SK-N-SH (cell line): ENCODE data around the gene KCNG3. TPM values are rescaled to one million over a fixed set of nuclear protein-coding genes. Genes with fewer than 3 reads are reported as not detected.

Source experiments
- CTCF ChIA-PET: fragments of 300-600, 350-600 bp; formaldehyde crosslinking; extraction: SDS; loops from one replicate; lab custom pipeline; 2021; lab: Yijun Ruan, JAX
- POLR2A ChIA-PET: fragments of 350-600 bp; sonication (Branson Sonifier 250); formaldehyde crosslinking; extraction: SDS; loops from one replicate; lab custom pipeline; 2020; ENCODE audit warnings: antibody characterized with exemption, inconsistent platforms; lab: Yijun Ruan, JAX
- DNase-seq: peaks from one replicate; pipeline ENCODE4 v3.0.0; 2012
- H2AFZ ChIP-seq: fragments of 200-600 bp; sonication (generic); 2 replicates; pipeline ENCODE4 v1.8.1; 2016; ENCODE audit warnings: antibody characterized with exemption, mild to moderate bottlenecking, low read depth
- H3F3A ChIP-seq: fragments of 200-600 bp; sonication (generic); replicated peaks from 2 replicates; pipeline ENCODE3; 2016; ENCODE audit warnings: antibody characterized with exemption, mild to moderate bottlenecking; ENCODE audit not compliant: insufficient read depth
- H3K27ac ChIP-seq, 2 experiments: fragments of 200-500 bp in 1 of 2; fragments of 200-600 bp in 1 of 2; sonication (Bioruptor generic) in 1 of 2; sonication (generic), shearing (Covaris generic) in 1 of 2; 2 replicates each; pipeline versions ENCODE4 v1.5.1 to v1.6.1; 2014 to 2016; ENCODE audit warnings: low read depth in 2 of 2, inconsistent platforms in 1 of 2, low read length in 1 of 2, mild to moderate bottlenecking in 1 of 2, mixed read lengths in 1 of 2
- H3K27me3 ChIP-seq: fragments of 200-600 bp; sonication (generic), shearing (Covaris generic); 2 replicates; pipeline ENCODE4 v1.6.1; 2016; ENCODE audit warnings: mixed run types; ENCODE audit not compliant: insufficient read depth
- H3K36me3 ChIP-seq, 2 experiments: fragments of 200-500 bp in 1 of 2; fragments of 200-600 bp in 1 of 2; sonication (Bioruptor generic) in 1 of 2; sonication (generic) in 1 of 2; replicated peaks in 1 of 2; 2 replicates each; pipeline versions ENCODE3 to v1.5.1; 2014 to 2016; ENCODE audit warnings: low read length in 1 of 2, mild to moderate bottlenecking in 1 of 2; ENCODE audit not compliant: insufficient read depth in 2 of 2, control insufficient read depth in 1 of 2
- H3K4me1 ChIP-seq, 2 experiments: fragments of 200-500 bp in 1 of 2; fragments of 200-600 bp in 1 of 2; sonication (Bioruptor generic) in 1 of 2; sonication (generic), shearing (Covaris generic) in 1 of 2; 2 replicates each; pipeline versions ENCODE4 v1.5.1 to v1.6.1; 2014 to 2016; ENCODE audit warnings: low read depth in 1 of 2, low read length in 1 of 2, mixed run types in 1 of 2; ENCODE audit not compliant: insufficient read depth in 2 of 2, control insufficient read depth in 1 of 2
- H3K4me2 ChIP-seq: fragments of 200-600 bp; sonication (generic), shearing (Covaris generic); 2 replicates; pipeline ENCODE4 v1.6.1; 2017; ENCODE audit warnings: mixed run types
- H3K4me3 ChIP-seq, 2 experiments: fragments of 200-500 bp in 1 of 2; fragments of 200-600 bp in 1 of 2; sonication (Bioruptor generic) in 1 of 2; sonication (generic), shearing (Covaris generic) in 1 of 2; 2 replicates each; pipeline versions ENCODE4 v1.5.1 to v1.8.1; 2014 to 2016; ENCODE audit warnings: low read depth in 2 of 2, inconsistent platforms in 1 of 2, low read length in 1 of 2, mild to moderate bottlenecking in 1 of 2, mixed read lengths in 1 of 2, moderate library complexity in 1 of 2
- H3K79me2 ChIP-seq: fragments of 200-600 bp; sonication (generic); 2 replicates; pipeline ENCODE4 v1.8.1; 2017; ENCODE audit warnings: mild to moderate bottlenecking; ENCODE audit not compliant: insufficient read depth
- H3K9ac ChIP-seq: fragments of 200-600 bp; sonication (generic); 2 replicates; pipeline ENCODE4 v1.6.1; 2017; ENCODE audit warnings: mixed run types
- H3K9me2 ChIP-seq: fragments of 200-600 bp; sonication (generic); 2 replicates; pipeline ENCODE4 v1.6.1; 2017; ENCODE audit warnings: mixed run types
- H3K9me3 ChIP-seq: fragments of 200-600 bp; sonication (generic); 2 replicates; pipeline ENCODE4 v1.6.1; 2017; ENCODE audit warnings: mixed run types, mild to moderate bottlenecking, moderate library complexity
- H4K20me1 ChIP-seq: fragments of 200-600 bp; sonication (generic); 2 replicates; pipeline ENCODE4 v1.6.1; 2017; ENCODE audit warnings: mild to moderate bottlenecking, mixed run types; ENCODE audit not compliant: insufficient read depth
- CHD2 ChIP-seq: fragments of 150-350 bp; IDR thresholded peaks from 2 replicates; pipeline ENCODE4 v1.6.1; 2018; ENCODE audit warnings: low read length; ENCODE audit not compliant: partially characterized antibody
- EZH2phosphoT487 ChIP-seq: fragments of 200-600 bp; sonication (generic); IDR thresholded peaks from 2 replicates; pipeline ENCODE4 v1.6.1; 2017; ENCODE audit warnings: low read depth, mixed run types, mild to moderate bottlenecking, antibody characterized with exemption, moderate library complexity, borderline replicate concordance
- FOXM1 ChIP-seq: IDR thresholded peaks from 2 replicates; pipeline ENCODE4 v1.4.0; 2012; ENCODE audit warnings: low read depth, mild to moderate bottlenecking
- GATA2 ChIP-seq: sonication (generic); formaldehyde crosslinking; IDR thresholded peaks from 2 replicates; pipeline ENCODE4 v1.5.0; 2020; ENCODE audit warnings: mild to moderate bottlenecking, missing genetic modification reagents
- MEF2A ChIP-seq: IDR thresholded peaks from 2 replicates; pipeline ENCODE4 v1.4.0; 2012; ENCODE audit warnings: low read depth, borderline replicate concordance
- MXI1 ChIP-seq: IDR thresholded peaks from 2 replicates; pipeline ENCODE4 v1.6.1; 2012; ENCODE audit warnings: mild to moderate bottlenecking, low read depth, low read length, improper control_type of control experiment
- NFIC ChIP-seq: IDR thresholded peaks from 2 replicates; pipeline ENCODE4 v1.4.0; 2012; ENCODE audit warnings: borderline replicate concordance
- NRF1 ChIP-seq: IDR thresholded peaks from 2 replicates; pipeline ENCODE4 v1.6.1; 2012; ENCODE audit warnings: low read depth, mild to moderate bottlenecking, low read length
- RCOR1 ChIP-seq: fragments of 150-350 bp; IDR thresholded peaks from 2 replicates; pipeline ENCODE4 v1.6.1; 2017; ENCODE audit warnings: antibody characterized with exemption, low read length
- RXRA ChIP-seq: IDR thresholded peaks from 2 replicates; pipeline ENCODE4 v1.4.0; 2012; ENCODE audit warnings: low read depth, mild to moderate bottlenecking, borderline replicate concordance
- SIN3A ChIP-seq: IDR thresholded peaks from 2 replicates; pipeline ENCODE4 v1.6.1; 2012; ENCODE audit warnings: low read depth, mild to moderate bottlenecking, low read length, moderate library complexity, borderline replicate concordance
- SMC3 ChIP-seq: IDR thresholded peaks from 2 replicates; pipeline ENCODE4 v1.6.1; 2012; ENCODE audit warnings: low read depth, low read length, improper control_type of control experiment
- TCF12 ChIP-seq: IDR thresholded peaks from 2 replicates; pipeline ENCODE4 v1.4.0; 2012
- TEAD4 ChIP-seq: IDR thresholded peaks from 2 replicates; pipeline ENCODE4 v1.4.0; 2012; ENCODE audit warnings: mild to moderate bottlenecking, borderline replicate concordance; ENCODE audit not compliant: insufficient read depth
- YY1 ChIP-seq: IDR thresholded peaks from 2 replicates; pipeline ENCODE4 v1.4.0; 2012; ENCODE audit warnings: low read depth, mild to moderate bottlenecking
- WGBS: methylation state at CpG from one replicate; pipeline ENCODE4 v1.1.6; 2017; ENCODE audit warnings: low lambda C conversion rate; 5-methylcytosine and 5-hydroxymethylcytosine counted together
- polyA plus RNA-seq, 3 experiments: library from polyadenylated mRNA; depleted of rRNA; stranded (reverse); fragments of >200 nt; gene quantifications; 2 replicates each; pipeline ENCODE4 v1.2.3, GENCODE V29; 2012
- TF ChIP-seq, protein P1 (sequence below): fragments of 200-600 bp; sonication (generic); IDR thresholded peaks from 2 replicates; pipeline ENCODE4 v1.6.1; 2017; ENCODE audit warnings: antibody characterized with exemption, mild to moderate bottlenecking, moderate library complexity
- TF ChIP-seq, protein P2 (sequence below): IDR thresholded peaks from 2 replicates; pipeline ENCODE4 v1.4.0; 2012; ENCODE audit warnings: low read depth

Gene KCNG3, protein sequence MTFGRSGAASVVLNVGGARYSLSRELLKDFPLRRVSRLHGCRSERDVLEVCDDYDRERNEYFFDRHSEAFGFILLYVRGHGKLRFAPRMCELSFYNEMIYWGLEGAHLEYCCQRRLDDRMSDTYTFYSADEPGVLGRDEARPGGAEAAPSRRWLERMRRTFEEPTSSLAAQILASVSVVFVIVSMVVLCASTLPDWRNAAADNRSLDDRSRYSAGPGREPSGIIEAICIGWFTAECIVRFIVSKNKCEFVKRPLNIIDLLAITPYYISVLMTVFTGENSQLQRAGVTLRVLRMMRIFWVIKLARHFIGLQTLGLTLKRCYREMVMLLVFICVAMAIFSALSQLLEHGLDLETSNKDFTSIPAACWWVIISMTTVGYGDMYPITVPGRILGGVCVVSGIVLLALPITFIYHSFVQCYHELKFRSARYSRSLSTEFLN
- 0.03 and 0.13 TPM in 2 replicates for polyA plus RNA-seq (2012; rRNA removed)
- polyA plus RNA-seq (2012; cell fraction: cytosol; rRNA removed) = 0.06 and 0.09 TPM in 2 replicates
- polyA plus RNA-seq (2012; cell fraction: nucleus; rRNA removed) = 0.02 TPM in 1 of 2 replicates, not detected in the other

DNA sequence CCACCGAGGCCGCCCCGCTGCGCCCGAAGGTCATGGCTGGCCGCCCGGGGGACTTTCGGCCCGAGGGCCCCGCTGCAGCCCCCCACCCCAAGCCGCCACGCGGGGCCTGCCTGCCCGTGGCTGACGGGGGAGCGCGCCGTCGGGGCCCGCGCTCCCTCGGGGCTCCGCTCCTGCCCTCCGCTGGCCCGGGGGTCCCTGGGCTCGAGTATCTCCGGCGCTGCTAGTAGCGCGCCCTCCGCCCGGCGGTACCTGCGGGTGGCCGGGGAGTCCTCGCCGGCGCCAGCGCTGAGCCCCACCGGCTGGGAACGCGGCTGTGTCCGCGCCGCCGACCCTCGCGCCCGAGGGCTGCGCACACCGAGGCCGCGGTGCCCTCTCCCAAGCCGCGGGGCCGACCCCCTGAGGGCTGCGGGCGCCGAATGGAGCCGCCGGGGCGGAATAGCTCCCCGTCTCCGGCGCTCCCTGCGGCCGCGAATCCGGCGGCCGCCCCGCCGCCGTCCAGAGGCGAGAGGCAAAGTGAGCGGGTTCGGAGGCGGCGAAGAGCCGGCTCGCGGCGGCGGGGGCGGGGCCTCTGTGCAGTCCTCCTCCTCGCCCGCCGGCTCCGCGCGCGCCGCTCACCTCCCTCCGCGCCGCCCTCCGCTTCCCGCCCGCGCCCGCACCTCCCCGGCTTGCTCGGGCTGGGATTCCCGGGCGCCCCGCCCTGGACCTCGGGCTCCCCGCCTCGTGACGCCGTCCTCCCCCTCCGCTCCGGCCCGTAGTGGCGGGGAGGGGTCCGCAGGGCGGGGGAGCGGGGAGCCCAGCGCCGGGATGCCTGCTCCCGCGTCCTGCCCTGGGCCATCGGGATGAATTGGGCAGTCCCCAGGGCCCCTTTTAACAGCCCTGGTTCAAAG is at the start of gene KCNG3:
Gene KCNG3 (minus strand): TSS at position 515 of the 887 bp plus-strand sequence. CDS start 481 bp downstream, at position 34.
- DNase-seq = peak; percentile 96

DNA sequence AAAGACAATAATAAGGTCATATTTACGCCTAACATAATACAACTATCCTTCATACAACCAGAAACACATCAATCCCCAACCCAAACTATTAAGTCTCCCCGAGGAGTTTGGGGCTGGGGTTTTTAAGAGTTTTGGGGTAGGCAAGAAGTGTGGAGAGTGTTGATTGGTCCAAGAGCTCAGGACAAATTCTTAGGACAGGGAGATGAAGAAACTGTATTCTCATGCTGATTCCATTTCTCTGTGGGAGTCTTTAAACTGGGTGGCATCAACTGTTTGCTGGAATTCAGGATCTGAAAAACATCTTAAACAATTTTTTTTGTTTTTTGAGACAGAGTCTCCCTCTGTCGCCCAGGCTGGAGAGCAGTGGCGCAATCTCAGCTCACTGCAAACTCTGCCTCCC is 49.1 kb upstream of the KCNG3 start:
- no peak overlapping the region for H3K4me3 ChIP-seq
- H3F3A ChIP-seq = no peaks in the 10 kb centered on the region
- no peak overlapping the region for H3K4me2 ChIP-seq
- no peak for DNase-seq
- TF ChIP-seq NFIC = no peak
- no peak for TF ChIP-seq SMC3
- no peak for TF ChIP-seq SIN3A
- TF ChIP-seq MEF2A = no peak
- no peak for TF ChIP-seq RXRA
- no peak for TF ChIP-seq MXI1
- TF ChIP-seq YY1 = no peak
- TF ChIP-seq FOXM1 = no peak
- TF ChIP-seq, protein P1, sequence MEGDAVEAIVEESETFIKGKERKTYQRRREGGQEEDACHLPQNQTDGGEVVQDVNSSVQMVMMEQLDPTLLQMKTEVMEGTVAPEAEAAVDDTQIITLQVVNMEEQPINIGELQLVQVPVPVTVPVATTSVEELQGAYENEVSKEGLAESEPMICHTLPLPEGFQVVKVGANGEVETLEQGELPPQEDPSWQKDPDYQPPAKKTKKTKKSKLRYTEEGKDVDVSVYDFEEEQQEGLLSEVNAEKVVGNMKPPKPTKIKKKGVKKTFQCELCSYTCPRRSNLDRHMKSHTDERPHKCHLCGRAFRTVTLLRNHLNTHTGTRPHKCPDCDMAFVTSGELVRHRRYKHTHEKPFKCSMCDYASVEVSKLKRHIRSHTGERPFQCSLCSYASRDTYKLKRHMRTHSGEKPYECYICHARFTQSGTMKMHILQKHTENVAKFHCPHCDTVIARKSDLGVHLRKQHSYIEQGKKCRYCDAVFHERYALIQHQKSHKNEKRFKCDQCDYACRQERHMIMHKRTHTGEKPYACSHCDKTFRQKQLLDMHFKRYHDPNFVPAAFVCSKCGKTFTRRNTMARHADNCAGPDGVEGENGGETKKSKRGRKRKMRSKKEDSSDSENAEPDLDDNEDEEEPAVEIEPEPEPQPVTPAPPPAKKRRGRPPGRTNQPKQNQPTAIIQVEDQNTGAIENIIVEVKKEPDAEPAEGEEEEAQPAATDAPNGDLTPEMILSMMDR = no peak
- no peak for TF ChIP-seq TCF12
- TF ChIP-seq GATA2 (CRISPR knock-in tag) = no peak
- TF ChIP-seq NRF1 = no peak
- TF ChIP-seq RCOR1 = no peak
- no peak for TF ChIP-seq TEAD4
- TF ChIP-seq, all 33 proteins: peak for 0
- H2AFZ ChIP-seq = no peak overlapping the region
- peaks cover 0 to 5% of the 10 kb centered on the region in 2 experiments; a peak in 1 of 4 replicates for H3K4me1 ChIP-seq
- H3K36me3 ChIP-seq = no peaks in the 10 kb centered on the region
- no peaks in the 10 kb centered on the region for H3K27me3 ChIP-seq
- CTCF ChIA-PET = no interaction called here
- no peaks in the 10 kb centered on the region for H3K79me2 ChIP-seq
- 82% methylated on average over 4 of the region's 4 CpGs for WGBS
- POLR2A ChIA-PET = no interaction called here
- no peaks in the 10 kb centered on the region for H3K9me2 ChIP-seq
- no peak overlapping the region for H3K27ac ChIP-seq
- H3K9ac ChIP-seq = no peak overlapping the region
- H4K20me1 ChIP-seq = no peaks in the 10 kb centered on the region
- H3K9me3 ChIP-seq = no peaks in the 10 kb centered on the region

More for the DNA sequence above, at the start of gene KCNG3:
- Histone ChIP-seq H3K4me2 (peak within 1 kb of the TSS; percentile 98), H3K4me1 (peaks cover 0 to 16% of the 10 kb centered on the region in 2 experiments; a peak in 2 of 4 replicates), H3K36me3 (no peaks in the 10 kb centered on the region), H4K20me1 (no peaks in the 10 kb centered on the region), H3K27me3 (no peaks in the 10 kb centered on the region; the same call in 1 of the 2 replicates), H3K4me3 (peak within 1 kb of the TSS; percentile 71 to 75), H2AFZ (peak within 1 kb of the TSS; percentile 92), H3K9ac (peak within 1 kb of the TSS; percentile 54; the same call in 1 of the 2 replicates), H3K9me2 (no peaks in the 10 kb centered on the region), H3K79me2 (no peaks in the 10 kb centered on the region), H3F3A (no peaks in the 10 kb centered on the region), H3K27ac (peak within 1 kb of the TSS in 1 of 2 experiments; percentile 47; a peak in 2 of 4 replicates), H3K9me3 (no peaks in the 10 kb centered on the region)
- 4% methylated on average over 38 of the region's 123 CpGs for WGBS
- POLR2A ChIA-PET = interaction anchor here (0.6 to 1.2 kb wide), 5 partner anchors 76 to 317 kb away, joined by 3 read pairs; no protein-coding TSS in a partner anchor
- TF ChIP-seq RXRA = no peak
- TF ChIP-seq, protein P2, sequence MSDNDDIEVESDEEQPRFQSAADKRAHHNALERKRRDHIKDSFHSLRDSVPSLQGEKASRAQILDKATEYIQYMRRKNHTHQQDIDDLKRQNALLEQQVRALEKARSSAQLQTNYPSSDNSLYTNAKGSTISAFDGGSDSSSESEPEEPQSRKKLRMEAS = no peak
- TF ChIP-seq EZH2phosphoT487 = peak; percentile 42; the same call in 1 of the 2 replicates
- peak; percentile 5 for TF ChIP-seq CHD2
- CTCF ChIA-PET = interaction anchor here (0.7 to 10.4 kb wide), 18 partner anchors 11 to 319 kb away, joined by 3 to 107 read pairs (median 3); no protein-coding TSS in a partner anchor
